ENCODE data around the gene GAST. TPM values are rescaled to one million over a fixed set of nuclear protein-coding genes. Genes with fewer than 3 reads are reported as not detected.

GAST gene
- total RNA-seq, 4 donors from 2014 or later: not detected

GRCh38 chr17:41739661-41740352, 27.7 kb downstream of the GAST start:
- no peak for DNase-seq
- Histone ChIP-seq H3K9me3 (no peaks in the 10 kb centered on the region), H3K4me3 (no peak overlapping the region), H3K27ac (no peak overlapping the region), H3K36me3 (no peaks in the 10 kb centered on the region), H3K27me3 (peaks cover 0 to 31% (median 2%) of the 10 kb centered on the region in 4 donors), H3K4me1 (peaks cover 5 to 38% (median 14%) of the 10 kb centered on the region in 3 donors)
- TF ChIP-seq CTCF (IDR thresholded peaks at IDR 0.05): no peak
- no peak for TF ChIP-seq POLR2A (IDR thresholded peaks at IDR 0.05)
- intact Hi-C loops (cut with DNase I): loop anchor here (2.0 kb wide), 1 partner anchor 63 kb away; no protein-coding TSS in a partner anchor
- whole genome bisulfite sequencing, 2 donors: 40 to 49% methylated on average over 3 to 7 of the region's 9 CpGs

GRCh38 chr17:41740506-41740905, 28.4 kb downstream of the GAST start:
- intact Hi-C loops (cut with DNase I): no loop called here
- Histone ChIP-seq H3K27ac (no peak overlapping the region), H3K4me1 (peaks cover 0 to 31% (median 9%) of the 10 kb centered on the region in 3 donors), H3K36me3 (no peaks in the 10 kb centered on the region), H3K9me3 (no peaks in the 10 kb centered on the region), H3K27me3 (peaks cover 0 to 24% (median 2%) of the 10 kb centered on the region in 4 donors), H3K4me3 (no peak overlapping the region)
- WGBS, 2 donors: 90 to 94% methylated on average over 5 of the region's 5 CpGs
- no peak for TF ChIP-seq POLR2A (IDR thresholded peaks at IDR 0.05)
- no peak for TF ChIP-seq CTCF (IDR thresholded peaks at IDR 0.05)
- DNase-seq: no peak

GRCh38 chr17:41741709-41742108, 29.6 kb downstream of the GAST start:
- DNase-seq: no peak
- no peak overlapping the region for H3K27ac ChIP-seq
- intact Hi-C loops (cut with DNase I): no loop called here
- no peaks in the 10 kb centered on the region for H3K9me3 ChIP-seq
- H3K4me3 ChIP-seq: no peak overlapping the region
- no peak for TF ChIP-seq POLR2A (IDR thresholded peaks at IDR 0.05)
- TF ChIP-seq CTCF (IDR thresholded peaks at IDR 0.05): no peak
- H3K27me3 ChIP-seq: peaks cover 0 to 12% (median 2%) of the 10 kb centered on the region in 4 donors
- H3K36me3 ChIP-seq: no peaks in the 10 kb centered on the region
- WGBS, 2 donors: 70 to 76% methylated on average over 9 of the region's 9 CpGs
- peaks cover 0 to 19% (median 9%) of the 10 kb centered on the region in 3 donors for H3K4me1 ChIP-seq

GRCh38 chr17:41748275-41748674, 36.1 kb downstream of the GAST start:
- WGBS, 2 donors: 85 to 90% methylated on average over 5 of the region's 6 CpGs
- no peaks in the 10 kb centered on the region for H3K9me3 ChIP-seq
- H3K27me3 ChIP-seq: no peaks in the 10 kb centered on the region
- no peak for DNase-seq
- TF ChIP-seq CTCF (IDR thresholded peaks at IDR 0.05) (no peak), POLR2A (IDR thresholded peaks at IDR 0.05) (no peak)
- H3K4me3 ChIP-seq: no peak overlapping the region
- no peak overlapping the region for H3K27ac ChIP-seq
- no peaks in the 10 kb centered on the region for H3K4me1 ChIP-seq
- intact Hi-C loops (cut with DNase I): no loop called here
- peaks cover 0 to 26% (median 0%) of the 10 kb centered on the region in 3 donors for H3K36me3 ChIP-seq

GRCh38 chr17:41750862-41751261, 38.7 kb downstream of the GAST start:
- intact Hi-C loops (cut with DNase I): no loop called here
- H3K27ac ChIP-seq: no peak overlapping the region
- TF ChIP-seq CTCF (IDR thresholded peaks at IDR 0.05): no peak
- no peak for TF ChIP-seq POLR2A (IDR thresholded peaks at IDR 0.05)
- 60 to 84% methylated on average over 4 of the region's 4 CpGs for WGBS, 2 donors
- no peaks in the 10 kb centered on the region for H3K27me3 ChIP-seq
- H3K36me3 ChIP-seq: peaks cover 16 to 51% (median 18%) of the 10 kb centered on the region in 3 donors
- DNase-seq: no peak
- no peaks in the 10 kb centered on the region for H3K9me3 ChIP-seq
- H3K4me1 ChIP-seq: no peaks in the 10 kb centered on the region
- no peak overlapping the region for H3K4me3 ChIP-seq

Measured in esophagus squamous epithelium (tissue), 5 donors.